Lower lobe of right lung (tissue), 2 donors: ENCODE measurements around the gene TXNRD1. TPM values are rescaled to one million over a fixed set of nuclear protein-coding genes. Genes with fewer than 3 reads are reported as not detected.

Experiments
- ATAC-seq, 2 donors: fragments of 200-7000 bp; cut with Tn5 transposase; one replicate each; pipeline ENCODE4 v1.9.1; 2020 to 2022; ENCODE audit warnings: mild to moderate bottlenecking in 2 of 2, moderate library complexity in 2 of 2
- DNase-seq: peaks from one replicate; pipeline ENCODE4 v3.0.0-alpha.2; 2020
- H3K27ac ChIP-seq: fragments of 200-600 bp; one replicate; pipeline ENCODE4 v1.8.0; 2022
- H3K27me3 ChIP-seq: fragments of 200-600 bp; one replicate; pipeline ENCODE4 v1.8.0; 2022; ENCODE audit warnings: low read depth
- H3K36me3 ChIP-seq: fragments of 200-600 bp; one replicate; pipeline ENCODE4 v1.8.0; 2022; ENCODE audit warnings: mild to moderate bottlenecking
- H3K4me1 ChIP-seq: fragments of 200-600 bp; one replicate; pipeline ENCODE4 v1.8.0; 2022
- H3K4me3 ChIP-seq: fragments of 200-600 bp; one replicate; pipeline ENCODE4 v1.8.0; 2022; ENCODE audit warnings: mild to moderate bottlenecking
- H3K9me3 ChIP-seq: fragments of 200-600 bp; one replicate; pipeline ENCODE4 v1.8.0; 2022
- CTCF ChIP-seq: fragments of 200-600 bp; IDR thresholded peaks from one replicate; pipeline ENCODE4 v1.8.0; 2022; ENCODE audit warnings: antibody characterized with exemption, mild to moderate bottlenecking
- intact Hi-C: fragments of 100-400 bp; cut with DNase I; formaldehyde crosslinking; loops from one replicate; pipeline ENCODE4 v1.11.0; 2022
- total RNA-seq: library from RNA; stranded (reverse); fragmentation: NEBNext Ultra II Directional; extraction: Animal tissue kit (Norgen Biotek cat#: 25700); gene quantifications from one replicate; pipeline ENCODE4 v1.2.1, GENCODE V29; 2021
- donor health status: DM: no; HTN: yes; CAD: no; lungs with severe emphysema.

TXNRD1 gene
- total RNA-seq, 1 donor from 2014 or later = 144 TPM

- Histone ChIP-seq H3K36me3 (peaks cover 2% of the 10 kb centered on the region), H3K27ac (peak overlapping the region; percentile 93), H3K27me3 (no peaks in the 10 kb centered on the region), H3K4me1 (peaks cover 37% of the 10 kb centered on the region), H3K9me3 (no peaks in the 10 kb centered on the region), H3K4me3 (peak overlapping the region; percentile 82)
- peak; percentile 68 for DNase-seq
- TF ChIP-seq CTCF = no peak
- peak; percentile 52 to 62 for ATAC-seq
- intact Hi-C loops = loop anchor here (5.0 kb wide), 1 partner anchor 69 kb away; the partner anchor contains the start of gene TXNRD1
Measured at GRCh38 chr12:104285740-104286515, 70.3 kb downstream of the TXNRD1 start.

DNA sequence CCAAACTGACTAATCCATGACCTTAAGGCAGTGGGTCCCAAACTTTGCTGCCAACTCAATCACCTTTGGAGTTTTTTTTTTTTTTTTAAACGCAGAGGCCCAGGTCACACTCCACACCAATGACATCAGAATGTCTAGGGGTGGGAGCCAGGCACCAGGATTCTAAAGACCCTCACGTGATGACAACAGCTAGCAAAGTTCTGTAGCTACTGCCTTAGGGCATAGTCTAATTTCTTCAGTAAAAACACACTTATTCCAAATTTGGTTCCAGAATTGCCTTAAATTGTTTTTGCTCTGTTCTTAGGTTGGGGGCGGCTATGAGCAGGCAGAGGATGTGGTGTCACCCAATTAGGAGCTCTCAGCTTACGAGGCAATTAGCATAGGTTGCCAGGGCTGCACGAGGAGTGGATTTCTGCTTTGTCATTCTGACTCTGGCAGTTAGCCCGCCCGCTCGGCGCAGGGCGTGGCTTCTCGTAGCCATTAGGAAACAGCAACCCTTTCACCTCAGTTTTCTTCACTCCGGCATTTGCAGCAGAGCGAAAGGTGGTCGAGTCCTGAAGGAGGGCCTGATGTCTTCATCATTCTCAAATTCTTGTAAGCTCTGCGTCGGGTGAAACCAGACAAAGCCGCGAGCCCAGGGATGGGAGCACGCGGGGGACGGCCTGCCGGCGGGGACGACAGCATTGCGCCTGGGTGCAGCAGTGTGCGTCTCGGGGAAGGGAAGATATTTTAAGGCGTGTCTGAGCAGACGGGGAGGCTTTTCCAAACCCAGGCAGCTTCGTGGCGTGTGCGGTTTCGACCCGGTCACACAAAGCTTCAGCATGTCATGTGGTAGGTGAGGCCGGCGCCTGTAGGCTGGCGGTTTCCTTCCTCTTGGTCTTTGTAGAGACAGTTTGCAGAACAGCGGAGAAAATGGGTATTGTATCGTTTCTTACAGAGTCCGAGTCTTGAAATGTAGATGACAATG lies 71.2 kb downstream of the TXNRD1 start:
- TF ChIP-seq CTCF = no peak
- DNase-seq (peak; percentile 94), ATAC-seq (peak; percentile 94)
- peak overlapping the region; percentile 82 for H3K4me3 ChIP-seq
- H3K27me3 ChIP-seq = no peaks in the 10 kb centered on the region
- H3K36me3 ChIP-seq = peaks cover 11% of the 10 kb centered on the region
- H3K9me3 ChIP-seq = no peaks in the 10 kb centered on the region
- intact Hi-C loops = loop anchor here (5.0 kb wide), 1 partner anchor 69 kb away; the partner anchor contains the start of gene TXNRD1
- peaks cover 39% of the 10 kb centered on the region for H3K4me1 ChIP-seq
- H3K27ac ChIP-seq = peak overlapping the region; percentile 93

DNA sequence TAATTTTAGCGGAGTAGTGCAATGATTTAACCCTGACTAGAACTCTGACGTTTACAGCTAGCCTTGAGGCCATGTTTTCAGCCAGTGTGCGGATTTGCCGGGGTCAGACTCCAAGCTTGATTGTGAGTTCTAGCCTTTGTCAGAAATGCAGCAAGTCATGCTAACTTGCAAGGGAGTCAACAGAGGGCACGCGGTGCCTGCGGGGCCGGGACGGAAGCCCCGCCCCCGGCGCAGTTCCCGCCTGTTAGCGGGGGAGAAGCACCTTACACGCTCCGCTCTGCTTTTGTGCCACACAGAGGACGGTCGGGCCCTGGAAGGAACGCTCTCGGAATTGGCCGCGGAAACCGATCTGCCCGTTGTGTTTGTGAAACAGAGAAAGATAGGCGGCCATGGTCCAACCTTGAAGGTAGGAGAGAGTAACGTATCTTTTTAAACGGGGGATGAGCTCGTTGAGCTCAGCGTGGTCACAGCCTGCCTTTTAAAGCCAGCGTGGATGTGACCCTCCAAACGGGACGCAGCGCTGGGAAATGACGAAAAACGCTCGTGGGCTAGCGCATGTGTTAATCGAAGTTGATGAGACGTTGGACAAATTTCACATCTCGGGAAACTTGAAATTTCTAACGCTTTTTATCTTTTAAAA lies 73.2 kb downstream of the TXNRD1 start:
- Histone ChIP-seq H3K4me1 (peaks cover 51% of the 10 kb centered on the region), H3K27me3 (no peaks in the 10 kb centered on the region), H3K9me3 (no peaks in the 10 kb centered on the region), H3K36me3 (peaks cover 25% of the 10 kb centered on the region), H3K27ac (peak overlapping the region; percentile 93), H3K4me3 (peak overlapping the region; percentile 82)
- DNase-seq (peak; percentile 86), ATAC-seq (peak; percentile 81 to 86)
- intact Hi-C loops = loop anchor here (5.0 kb wide), 1 partner anchor 71 kb away; the partner anchor contains the start of gene TXNRD1
- peak; percentile 6 for TF ChIP-seq CTCF

- no peak for TF ChIP-seq CTCF
- intact Hi-C loops = no loop called here
- peaks cover 34% of the 10 kb centered on the region for H3K36me3 ChIP-seq
- H3K9me3 ChIP-seq = no peaks in the 10 kb centered on the region
- peaks cover 58% of the 10 kb centered on the region for H3K4me1 ChIP-seq
- H3K27ac ChIP-seq = no peak overlapping the region
- peak overlapping the region; percentile 82 for H3K4me3 ChIP-seq
- H3K27me3 ChIP-seq = no peaks in the 10 kb centered on the region
- DNase-seq = no peak
- no peak for ATAC-seq
Measured at GRCh38 chr12:104290320-104290719, 74.7 kb downstream of the TXNRD1 start.

DNA sequence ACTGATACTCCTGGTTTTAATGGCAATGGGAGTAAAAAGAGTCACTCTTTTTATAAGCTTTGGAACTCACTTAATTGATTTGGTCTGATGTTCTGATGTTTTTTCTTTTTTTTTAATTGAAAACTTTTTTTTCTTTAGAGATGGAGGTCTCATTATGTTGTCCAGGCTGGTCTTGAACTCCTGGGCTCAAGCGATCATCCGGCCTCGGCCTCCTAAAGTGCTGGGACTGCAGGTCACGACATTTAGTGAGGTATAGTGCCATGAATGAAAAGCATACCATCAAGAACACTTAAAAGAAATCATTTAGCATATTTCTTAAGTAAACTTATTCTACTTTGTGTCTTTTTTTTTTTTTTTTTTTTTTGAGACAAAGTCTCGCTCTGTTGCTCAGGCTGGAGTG lies 75.3 kb downstream of the TXNRD1 start:
- H3K27me3 ChIP-seq = no peaks in the 10 kb centered on the region
- intact Hi-C loops = no loop called here
- no peaks in the 10 kb centered on the region for H3K9me3 ChIP-seq
- DNase-seq (no peak), ATAC-seq (no peak)
- TF ChIP-seq CTCF = no peak
- peaks cover 58% of the 10 kb centered on the region for H3K4me1 ChIP-seq
- peaks cover 39% of the 10 kb centered on the region for H3K36me3 ChIP-seq
- H3K4me3 ChIP-seq = no peak overlapping the region
- no peak overlapping the region for H3K27ac ChIP-seq
